Measurements from ENCODE around the gene CD7. TPM values are rescaled to one million over a fixed set of nuclear protein-coding genes. Genes with fewer than 3 reads are reported as not detected.

Gene CD7
- total RNA-seq, 1 donor from 2014 or later = not detected

GRCh38 chr17:82272495-82273326 is 44.7 kb downstream of the CD7 start:
- DNase-seq (ENCODE audit: low read depth) = no peak
- TF ChIP-seq CTCF (conservative IDR thresholded peaks at IDR 0.05; ENCODE audit: low read depth, low read length) = no peak
- peak overlapping the region; percentile 89 for H3K4me3 ChIP-seq (ENCODE audit: low read depth, low read length)

- DNase-seq (ENCODE audit: low read depth) = no peak
- peak overlapping the region; percentile 89 for H3K4me3 ChIP-seq (ENCODE audit: low read depth, low read length)
Measured at GRCh38 chr17:82271401-82271800, 46.0 kb downstream of the CD7 start.

DNA sequence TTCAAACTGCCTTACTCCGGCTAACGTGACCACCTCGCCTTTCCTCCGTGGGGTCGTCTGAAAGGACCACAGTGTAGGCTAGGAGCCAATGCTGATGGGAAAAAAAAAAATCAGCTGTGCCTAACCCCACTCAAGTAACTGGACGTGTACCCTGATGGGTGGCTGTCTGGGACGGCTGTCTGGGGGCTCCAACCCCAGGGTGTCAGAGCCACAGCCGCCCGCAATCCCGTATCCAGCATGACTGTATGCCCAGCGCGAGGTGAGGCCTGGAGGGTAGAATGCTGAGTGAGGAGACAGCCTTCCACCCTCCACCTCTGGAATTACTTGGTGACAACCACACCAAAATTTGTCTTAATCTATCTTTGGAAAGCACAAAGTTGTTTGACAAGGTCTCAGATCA is 46.8 kb downstream of the CD7 start:
- no peak overlapping the region for H3K4me3 ChIP-seq (ENCODE audit: low read depth, low read length)
- TF ChIP-seq CTCF (conservative IDR thresholded peaks at IDR 0.05; ENCODE audit: low read depth, low read length) = no peak
- DNase-seq (ENCODE audit: low read depth) = no peak

More at GRCh38 chr17:82271401-82271800, 46.0 kb downstream of the CD7 start:
- TF ChIP-seq CTCF (conservative IDR thresholded peaks at IDR 0.05; ENCODE audit: low read depth, low read length) = no peak

DNA sequence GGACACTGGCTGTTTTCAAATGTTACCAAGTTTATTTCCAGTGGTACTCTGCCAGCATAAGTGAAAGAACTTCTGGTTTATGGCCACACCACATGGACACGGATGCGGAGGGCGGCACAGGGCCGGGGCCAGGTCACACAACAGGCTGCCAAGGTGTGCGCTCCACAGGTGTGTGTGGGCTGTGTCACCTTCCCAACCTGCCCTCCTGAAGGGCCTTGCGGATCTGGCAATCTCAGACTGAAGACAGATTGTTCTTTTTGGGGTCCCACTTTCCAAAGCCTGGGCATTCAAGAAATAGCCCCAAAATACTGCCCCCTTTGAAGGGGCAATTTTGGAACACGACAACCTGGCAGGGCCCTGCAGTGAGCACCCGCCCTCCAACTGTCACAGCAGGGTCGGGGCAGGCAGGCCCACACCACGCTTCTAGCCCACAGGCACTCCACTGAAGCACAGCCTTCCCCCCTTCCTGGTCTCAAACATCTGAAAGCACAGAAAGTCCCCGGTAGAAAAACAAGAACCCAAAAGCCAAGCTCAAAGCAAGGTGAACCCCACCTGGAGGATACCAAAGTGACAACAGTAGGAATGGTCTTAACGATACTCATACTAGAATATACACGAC is 47.4 kb downstream of the CD7 start:
- no peak for DNase-seq (ENCODE audit: low read depth)
- H3K4me3 ChIP-seq (ENCODE audit: low read depth, low read length) = no peak overlapping the region
- TF ChIP-seq CTCF (conservative IDR thresholded peaks at IDR 0.05; ENCODE audit: low read depth, low read length) = no peak

- no peak overlapping the region for H3K4me3 ChIP-seq (ENCODE audit: low read depth, low read length)
- no peak for DNase-seq (ENCODE audit: low read depth)
- TF ChIP-seq CTCF (conservative IDR thresholded peaks at IDR 0.05; ENCODE audit: low read depth, low read length) = no peak
Measured at GRCh38 chr17:82269138-82269881, 48.1 kb downstream of the CD7 start.

GRCh38 chr17:82267575-82268379 is 49.6 kb downstream of the CD7 start:
- TF ChIP-seq CTCF (conservative IDR thresholded peaks at IDR 0.05; ENCODE audit: low read depth, low read length) = no peak
- DNase-seq (ENCODE audit: low read depth) = peak; percentile 85
- peak overlapping the region; percentile 32 for H3K4me3 ChIP-seq (ENCODE audit: low read depth, low read length)
